Measurements from ENCODE around the gene SLC25A25. TPM values are rescaled to one million over a fixed set of nuclear protein-coding genes. Genes with fewer than 3 reads are reported as not detected.

SLC25A25 gene
- total RNA-seq, 1 donor from 2014 or later = 19.7 TPM

GRCh38 chr9:128072144-128073021 lies 4.4 kb downstream of the SLC25A25 start:
- intact Hi-C loops (cut with micrococcal nuclease) = no loop called here

- intact Hi-C loops (cut with micrococcal nuclease) = no loop called here
Measured at GRCh38 chr9:128073253-128073886, 5.3 kb downstream of the SLC25A25 start.

- intact Hi-C loops (cut with micrococcal nuclease) = no loop called here
Measured at GRCh38 chr9:128077847-128078503, 9.9 kb downstream of the SLC25A25 start.

GRCh38 chr9:128078504-128079434 lies 10.7 kb downstream of the SLC25A25 start:
- intact Hi-C loops (cut with micrococcal nuclease) = no loop called here

GRCh38 chr9:128080206-128080605 lies 12.2 kb downstream of the SLC25A25 start:
- intact Hi-C loops (cut with micrococcal nuclease) = no loop called here

GRCh38 chr9:128081056-128081455 lies 13.0 kb downstream of the SLC25A25 start:
- intact Hi-C loops (cut with micrococcal nuclease) = no loop called here

GRCh38 chr9:128082151-128082550 lies 14.1 kb downstream of the SLC25A25 start:
- intact Hi-C loops (cut with micrococcal nuclease) = no loop called here

- intact Hi-C loops (cut with micrococcal nuclease) = no loop called here
Measured at GRCh38 chr9:128084746-128085145, 16.7 kb downstream of the SLC25A25 start.

- intact Hi-C loops (cut with micrococcal nuclease) = no loop called here
Measured at GRCh38 chr9:128085943-128086342, 17.9 kb downstream of the SLC25A25 start.

- intact Hi-C loops (cut with micrococcal nuclease) = no loop called here
Measured at GRCh38 chr9:128087262-128087661, 19.2 kb downstream of the SLC25A25 start.

GRCh38 chr9:128088253-128088945 lies 20.4 kb downstream of the SLC25A25 start:
- intact Hi-C loops (cut with micrococcal nuclease) = no loop called here

GRCh38 chr9:128089299-128089698 lies 21.3 kb downstream of the SLC25A25 start:
- intact Hi-C loops (cut with micrococcal nuclease) = no loop called here

GRCh38 chr9:128091144-128091543 lies 23.1 kb downstream of the SLC25A25 start:
- intact Hi-C loops (cut with micrococcal nuclease) = no loop called here

- intact Hi-C loops (cut with micrococcal nuclease) = no loop called here
Measured at GRCh38 chr9:128091571-128091970, 23.5 kb downstream of the SLC25A25 start.

GRCh38 chr9:128092199-128092977 lies 24.4 kb downstream of the SLC25A25 start:
- intact Hi-C loops (cut with micrococcal nuclease) = no loop called here

- intact Hi-C loops (cut with micrococcal nuclease) = no loop called here
Measured at GRCh38 chr9:128093011-128093410, 25.0 kb downstream of the SLC25A25 start.

- intact Hi-C loops (cut with micrococcal nuclease) = loop anchor here (1.0 kb wide), 1 partner anchor 27 kb away; the partner anchor contains the start of gene NAIF1
Measured at GRCh38 chr9:128094166-128094949, 26.3 kb downstream of the SLC25A25 start.

GRCh38 chr9:128094950-128095544 lies 27.0 kb downstream of the SLC25A25 start:
- intact Hi-C loops (cut with micrococcal nuclease) = loop anchor here (1.0 kb wide), 1 partner anchor 28 kb away; the partner anchor contains the start of gene NAIF1

Data from T-helper 2 cell treated with Interferon-gamma antibody and Interleukin-4, amounts not matched to agents 100 ng/mL and 5 ng/mL, for 36 hours (primary cell).